Caco-2 (cell line): ENCODE data around the gene GLUD1. TPM values are rescaled to one million over a fixed set of nuclear protein-coding genes. Genes with fewer than 3 reads are reported as not detected.
A peak's percentile ranks its signal among the peaks of the same experiment; 100 is the strongest.
"Not testable (repeated sequence)": the region's sequence is repeated elsewhere in the genome, so short reads cannot be mapped to it uniquely, and the experiment has no call there.

Experiments
- Bru-seq: library from RNA; stranded (reverse); fragments of 400-500 nt; gene quantifications from one replicate; lab custom pipeline; 2021; lab: Mats Ljungman, UMichigan
- BruChase-seq, 2 experiments: library from RNA; stranded (reverse); fragments of 400-500 nt; gene quantifications; one replicate each; lab custom pipeline; 2021; lab: Mats Ljungman, UMichigan
- BruUV-seq: library from RNA; stranded (reverse); fragments of 400-500 nt; replicated peaks from 2 replicates; lab custom pipeline; 2021; lab: Mats Ljungman, UMichigan
- CTCF ChIA-PET: fragments of 300-600 bp; sonication (Branson Sonifier 250); formaldehyde crosslinking; loops from one replicate; lab custom pipeline; 2022; ENCODE audit warnings: antibody characterized with exemption; lab: Charles Lee
- POLR2A ChIA-PET: fragments of 300-600 bp; sonication (Branson Sonifier 250); formaldehyde crosslinking; loops from one replicate; lab custom pipeline; 2022; ENCODE audit warnings: antibody characterized with exemption; lab: Charles Lee
- DNase-seq, 2 experiments: peaks; one replicate each; pipeline versions ENCODE4 v3.0.0 to v3.0.0-alpha.2; 2020 to 2022
- H3K27me3 ChIP-seq: replicated peaks from 2 replicates; pipeline ENCODE4 v1.6.0; 2011; ENCODE audit warnings: low read length; ENCODE audit not compliant: control insufficient read depth, insufficient read depth
- H3K36me3 ChIP-seq: 2 replicates; pipeline ENCODE4 v1.5.1; 2011; ENCODE audit warnings: low read length; ENCODE audit not compliant: control insufficient read depth, insufficient read depth
- H3K4me1 ChIP-seq: fragments of 250-450 bp; sonication (Bioruptor Pico); 2 replicates; pipeline ENCODE4 v1.5.1; 2020; ENCODE audit warnings: mild to moderate bottlenecking
- H3K4me3 ChIP-seq: 2 replicates; pipeline ENCODE4 v1.5.1; 2011; ENCODE audit warnings: low read depth, mild to moderate bottlenecking, control low read depth, low read length
- H3K9me3 ChIP-seq: fragments of 250-450 bp; sonication (Bioruptor Pico); 2 replicates; pipeline ENCODE4 v1.5.1; 2020; ENCODE audit warnings: mild to moderate bottlenecking, moderate library complexity
- H3K27ac Mint-ChIP-seq: one replicate; pipeline ENCODE4 v1.8.0; 2022; ENCODE audit warnings: mixed read lengths; ENCODE audit not compliant: unreplicated experiment
- H3K27me3 Mint-ChIP-seq: one replicate; pipeline ENCODE4 v1.8.0; 2022; ENCODE audit warnings: mixed read lengths; ENCODE audit not compliant: insufficient read depth, unreplicated experiment
- H3K36me3 Mint-ChIP-seq: one replicate; pipeline ENCODE4 v1.8.0; 2022; ENCODE audit warnings: mild to moderate bottlenecking, mixed read lengths; ENCODE audit not compliant: insufficient read depth, unreplicated experiment
- H3K4me1 Mint-ChIP-seq: one replicate; pipeline ENCODE4 v1.8.0; 2022; ENCODE audit warnings: low read depth, mixed read lengths; ENCODE audit not compliant: unreplicated experiment
- H3K4me3 Mint-ChIP-seq: one replicate; pipeline ENCODE4 v1.8.0; 2022; ENCODE audit warnings: mild to moderate bottlenecking, moderate library complexity, mixed read lengths; ENCODE audit not compliant: unreplicated experiment
- H3K9me3 Mint-ChIP-seq: one replicate; pipeline ENCODE4 v1.8.0; 2022; ENCODE audit warnings: mixed read lengths; ENCODE audit not compliant: unreplicated experiment
- intact Hi-C: fragments of 100-400 bp; cut with micrococcal nuclease; formaldehyde crosslinking; loops from one replicate; pipeline ENCODE4 v1.10.0; 2022; ENCODE audit not compliant: unreplicated experiment
- long read RNA-seq: library from polyadenylated mRNA; stranded (forward); transcript quantifications from one replicate; pipeline ENCODE4 v2.0.0, GENCODE V29; 2022
- total RNA-seq: library from RNA; stranded (reverse); gene quantifications from 2 replicates; pipeline ENCODE4 v1.2.3, GENCODE V29; 2022
- TF ChIP-seq, protein P1 (sequence below), 2 experiments: fragments of 200-600 bp in 1 of 2; IDR thresholded peaks; 1 replicate in 1 of 2; 2 replicates in 1 of 2; pipeline versions ENCODE4 v1.5.1 to v1.8.0; 2011 to 2022; ENCODE audit warnings: antibody characterized with exemption in 1 of 2, control low read depth in 1 of 2, inconsistent platforms in 1 of 2, low read depth in 1 of 2, low read length in 1 of 2, mild to moderate bottlenecking in 1 of 2, moderate library complexity in 1 of 2; ENCODE audit not compliant: insufficient read depth in 1 of 2, severe bottlenecking in 1 of 2, unreplicated experiment in 1 of 2

GLUD1 gene
- total RNA-seq: 767 and 787 TPM in 2 replicates
- percentile 98 among the genes with signal in this experiment for Bru-seq, nascent RNA
- percentile 99 among the genes with signal in this experiment for BruChase-seq, experiment 1, labeled RNA remaining after a 2-hour chase
- percentile 99 among the genes with signal in this experiment for BruChase-seq, experiment 2, labeled RNA remaining after a 6-hour chase
- long read RNA-seq, transcript GLUD1-201 (13 exons, 3,039 nt): major isoform, 628 of 754 reads
- long read RNA-seq, partial matches to known transcripts: 59 of 754 reads
- long read RNA-seq, other reads (novel, unspliced or antisense): 67 of 754 reads

DNA sequence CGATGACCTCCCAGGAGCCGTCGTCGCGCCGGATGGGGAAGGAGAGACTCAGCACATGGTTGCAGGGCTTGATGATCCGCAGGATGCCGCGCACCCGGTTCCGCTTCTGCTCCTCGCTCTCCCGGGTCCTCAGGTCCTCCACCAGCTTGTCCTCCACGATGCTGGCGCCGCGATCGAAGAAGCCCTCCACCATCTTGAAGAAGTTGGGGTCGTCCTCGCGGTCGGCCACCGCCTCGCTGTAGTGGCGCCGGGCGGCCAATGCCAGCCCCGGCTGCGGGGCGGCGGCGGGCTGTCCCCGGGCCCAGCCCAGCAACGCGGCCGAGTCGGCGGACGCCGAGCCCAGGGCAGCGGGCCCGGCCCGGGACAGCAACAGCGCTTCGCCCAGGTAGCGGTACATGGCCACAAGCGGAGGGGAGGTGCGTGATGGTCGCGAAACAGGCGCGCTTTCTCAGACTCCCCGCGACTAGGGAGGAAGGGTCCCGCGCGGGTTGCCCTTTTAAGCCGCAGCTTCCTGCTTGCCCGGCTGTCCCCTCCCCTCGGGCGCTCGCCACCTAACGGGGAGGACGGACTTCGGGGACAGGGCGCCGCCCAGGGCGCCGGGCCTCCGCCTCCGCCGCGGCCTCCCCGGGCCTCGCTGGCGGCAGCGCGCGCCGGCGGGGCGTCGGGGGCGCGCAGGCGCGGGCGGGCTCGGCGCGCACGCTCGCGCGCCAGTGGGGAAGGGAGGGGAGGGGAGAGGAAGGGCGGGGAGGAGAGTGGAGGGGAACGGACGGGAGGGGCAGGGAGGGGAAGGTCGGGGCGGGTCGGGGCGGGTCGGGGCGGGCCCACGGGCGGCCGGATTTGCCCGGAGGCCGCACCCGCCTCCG, at the start of gene GLUD1, which contains the start of gene SHLD2:
Gene GLUD1 (minus strand): TSS at position 471 of the 863 bp plus-strand sequence. CDS start 74 bp downstream, at position 397.
Gene SHLD2 (plus strand): TSS at position 834 of the 863 bp plus-strand sequence. CDS start 56,149 bp downstream, outside the sequence.
- Mint-ChIP-seq H3K4me3 (peak within 1 kb of the TSS; percentile 88), H3K9me3 (no peaks in the 10 kb centered on the region), H3K27ac (peak within 1 kb of the TSS; percentile 77), H3K4me1 (peaks cover 24% of the 10 kb centered on the region), H3K36me3 (peaks cover 73% of the 10 kb centered on the region), H3K27me3 (no peaks in the 10 kb centered on the region)
- no peaks in the 10 kb centered on the region for H3K9me3 ChIP-seq
- no TSS peak for BruUV-seq
- no peaks in the 10 kb centered on the region for H3K27me3 ChIP-seq
- TF ChIP-seq, protein P1, sequence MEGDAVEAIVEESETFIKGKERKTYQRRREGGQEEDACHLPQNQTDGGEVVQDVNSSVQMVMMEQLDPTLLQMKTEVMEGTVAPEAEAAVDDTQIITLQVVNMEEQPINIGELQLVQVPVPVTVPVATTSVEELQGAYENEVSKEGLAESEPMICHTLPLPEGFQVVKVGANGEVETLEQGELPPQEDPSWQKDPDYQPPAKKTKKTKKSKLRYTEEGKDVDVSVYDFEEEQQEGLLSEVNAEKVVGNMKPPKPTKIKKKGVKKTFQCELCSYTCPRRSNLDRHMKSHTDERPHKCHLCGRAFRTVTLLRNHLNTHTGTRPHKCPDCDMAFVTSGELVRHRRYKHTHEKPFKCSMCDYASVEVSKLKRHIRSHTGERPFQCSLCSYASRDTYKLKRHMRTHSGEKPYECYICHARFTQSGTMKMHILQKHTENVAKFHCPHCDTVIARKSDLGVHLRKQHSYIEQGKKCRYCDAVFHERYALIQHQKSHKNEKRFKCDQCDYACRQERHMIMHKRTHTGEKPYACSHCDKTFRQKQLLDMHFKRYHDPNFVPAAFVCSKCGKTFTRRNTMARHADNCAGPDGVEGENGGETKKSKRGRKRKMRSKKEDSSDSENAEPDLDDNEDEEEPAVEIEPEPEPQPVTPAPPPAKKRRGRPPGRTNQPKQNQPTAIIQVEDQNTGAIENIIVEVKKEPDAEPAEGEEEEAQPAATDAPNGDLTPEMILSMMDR (IDR thresholded peaks at IDR 0.05; ENCODE audit: insufficient read depth in 1 of 2, low read depth in 1 of 2, low read length in 1 of 2, severe bottlenecking in 1 of 2, unreplicated experiment in 1 of 2): peak in 1 of 2 experiments; percentile 4
- DNase-seq: peak; percentile 96 to 97
- CTCF ChIA-PET: no interaction called here
- no peaks in the 10 kb centered on the region; the same call in 1 of the 2 replicates for H3K36me3 ChIP-seq
- H3K4me3 ChIP-seq: peak within 1 kb of the TSS; percentile 96
- intact Hi-C loops: loop anchor here (10.0 kb wide), 1 partner anchor 50 kb away; no protein-coding TSS in a partner anchor
- POLR2A ChIA-PET: interaction anchor here (1.7 kb wide), 1 partner anchor 10 kb away, joined by 6 read pairs; no protein-coding TSS in a partner anchor
- H3K4me1 ChIP-seq: peaks cover 33% of the 10 kb centered on the region

DNA sequence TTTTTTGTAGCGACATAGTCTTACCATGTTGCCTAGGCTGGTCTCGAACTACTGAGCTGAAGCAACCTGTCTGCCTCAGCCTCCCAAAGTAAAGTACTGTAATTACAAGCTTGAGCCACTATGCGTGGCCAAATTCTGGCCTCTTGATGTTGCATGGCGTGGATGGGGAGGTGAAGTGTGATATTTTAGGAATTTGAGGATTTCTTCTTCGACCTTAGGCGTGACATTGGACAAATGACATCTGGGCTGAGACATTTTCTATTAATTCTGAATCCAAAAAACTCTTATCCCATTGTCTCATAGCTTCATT, 48.4 kb upstream of the GLUD1 start:
- H3K4me3 Mint-ChIP-seq, H3K27ac Mint-ChIP-seq, CTCF ChIA-PET, H3K27me3 Mint-ChIP-seq, H3K4me3 ChIP-seq, H3K27me3 ChIP-seq, POLR2A ChIA-PET, H3K4me1 Mint-ChIP-seq, DNase-seq, H3K36me3 ChIP-seq, H3K9me3 Mint-ChIP-seq, H3K9me3 ChIP-seq, BruUV-seq: not testable (repeated sequence)
- intact Hi-C loops: loop anchor here (10.0 kb wide), 1 partner anchor 48 kb away; the partner anchor contains the start of genes GLUD1 and SHLD2
- H3K4me1 ChIP-seq: peaks cover 11% of the 10 kb centered on the region; the same call in 1 of the 2 replicates
- peaks cover 20% of the 10 kb centered on the region for H3K36me3 Mint-ChIP-seq

- H3K9me3 Mint-ChIP-seq, POLR2A ChIA-PET, H3K4me3 ChIP-seq, H3K27me3 Mint-ChIP-seq, H3K36me3 ChIP-seq, DNase-seq, H3K27me3 ChIP-seq, BruUV-seq, H3K9me3 ChIP-seq, CTCF ChIA-PET, H3K4me1 Mint-ChIP-seq: not testable (repeated sequence)
- peaks cover 26% of the 10 kb centered on the region for H3K36me3 Mint-ChIP-seq
- peak overlapping the region; percentile 45 for H3K4me3 Mint-ChIP-seq
- H3K4me1 ChIP-seq: peaks cover 11% of the 10 kb centered on the region; the same call in 1 of the 2 replicates
- H3K27ac Mint-ChIP-seq: peak overlapping the region; percentile 83
- intact Hi-C loops: loop anchor here (10.0 kb wide), 1 partner anchor 48 kb away; the partner anchor contains the start of genes GLUD1 and SHLD2
Measured at GRCh38 chr10:87142230-87143108, 47.8 kb upstream of the GLUD1 start.

GRCh38 chr10:87137478-87137877, 42.8 kb upstream of the GLUD1 start:
- H3K36me3 Mint-ChIP-seq: peaks cover 44% of the 10 kb centered on the region
- not testable (repeated sequence) for H3K27ac Mint-ChIP-seq, BruUV-seq

GRCh38 chr10:87134440-87134839, 39.8 kb upstream of the GLUD1 start:
- H3K9me3 ChIP-seq, BruUV-seq, CTCF ChIA-PET, H3K27me3 Mint-ChIP-seq, POLR2A ChIA-PET, H3K4me1 Mint-ChIP-seq, H3K36me3 ChIP-seq, H3K4me3 Mint-ChIP-seq, DNase-seq, H3K27me3 ChIP-seq, H3K27ac Mint-ChIP-seq, H3K4me3 ChIP-seq, H3K4me1 ChIP-seq, intact Hi-C loops: not testable (repeated sequence)
- peaks cover 61% of the 10 kb centered on the region for H3K36me3 Mint-ChIP-seq
- H3K9me3 Mint-ChIP-seq: peaks cover 25% of the 10 kb centered on the region

More at GRCh38 chr10:87137478-87137877, 42.8 kb upstream of the GLUD1 start:
- H3K27me3 ChIP-seq, POLR2A ChIA-PET, H3K4me3 Mint-ChIP-seq, H3K4me1 ChIP-seq, DNase-seq, intact Hi-C loops, H3K4me3 ChIP-seq, H3K27me3 Mint-ChIP-seq, H3K4me1 Mint-ChIP-seq, CTCF ChIA-PET, H3K36me3 ChIP-seq, H3K9me3 ChIP-seq: not testable (repeated sequence)
- peaks cover 15% of the 10 kb centered on the region for H3K9me3 Mint-ChIP-seq
